Mesodermal cell (in vitro differentiated cells): ENCODE results near the gene DUSP22.

Experiments
- H3K27ac ChIP-seq: 2 replicates; pipeline ENCODE4 v1.7.0; 2013; ENCODE audit warnings: mild to moderate bottlenecking, low read depth, low read length, moderate library complexity; ENCODE audit not compliant: severe bottlenecking
- H3K36me3 ChIP-seq: 2 replicates; pipeline ENCODE4 v1.7.1; 2013; ENCODE audit warnings: mild to moderate bottlenecking, low read length, moderate library complexity; ENCODE audit not compliant: control insufficient read depth, insufficient read depth
- H3K4me1 ChIP-seq: one replicate; pipeline ENCODE4 v1.7.1; 2013; ENCODE audit warnings: mild to moderate bottlenecking, low read length; ENCODE audit not compliant: insufficient read depth, control insufficient read depth, poor library complexity, severe bottlenecking
- H3K4me3 ChIP-seq: 2 replicates; pipeline ENCODE4 v1.7.0; 2013; ENCODE audit warnings: low read length, control low read depth, mild to moderate bottlenecking; ENCODE audit not compliant: insufficient read depth, poor library complexity, severe bottlenecking; ENCODE audit errors: extremely low read depth
- H3K9me3 ChIP-seq: 2 replicates; pipeline ENCODE4 v1.7.1; 2013; ENCODE audit warnings: mild to moderate bottlenecking, low read length, moderate library complexity; ENCODE audit not compliant: control insufficient read depth
- WGBS, 2 experiments: methylation state at CpG; one replicate each; pipeline ENCODE4 v1.1.5; 2013; ENCODE audit warnings: missing lambda C conversion rate in 2 of 2; ENCODE audit not compliant: insufficient coverage in 2 of 2; 5-methylcytosine and 5-hydroxymethylcytosine counted together

DUSP22 gene

GRCh38 chr6:319177-320131, 27.2 kb downstream of the DUSP22 start:
- no peaks in the 10 kb centered on the region for H3K36me3 ChIP-seq

GRCh38 chr6:320351-321157, 28.3 kb downstream of the DUSP22 start:
- H3K36me3 ChIP-seq, result no peaks in the 10 kb centered on the region
- no peak overlapping the region for H3K27ac ChIP-seq
- WGBS, 2 experiments, result 81 to 89% methylated on average over 11 to 12 of the region's 13 CpGs
- H3K9me3 ChIP-seq, result no peaks in the 10 kb centered on the region
- no peaks in the 10 kb centered on the region for H3K4me1 ChIP-seq
- H3K4me3 ChIP-seq, result no peak overlapping the region

More at GRCh38 chr6:319177-320131, 27.2 kb downstream of the DUSP22 start:
- no peak overlapping the region for H3K4me3 ChIP-seq
- no peaks in the 10 kb centered on the region for H3K9me3 ChIP-seq
- 85 to 91% methylated on average over 13 to 14 of the region's 14 CpGs for WGBS, 2 experiments
- no peaks in the 10 kb centered on the region for H3K4me1 ChIP-seq
- no peak overlapping the region for H3K27ac ChIP-seq

GRCh38 chr6:321158-321438, 28.8 kb downstream of the DUSP22 start:
- Histone ChIP-seq H3K4me1 (no peaks in the 10 kb centered on the region), H3K27ac (no peak overlapping the region), H3K9me3 (no peaks in the 10 kb centered on the region), H3K36me3 (no peaks in the 10 kb centered on the region), H3K4me3 (no peak overlapping the region)
- 85 to 92% methylated on average over 1 of the region's 1 CpG for WGBS, 2 experiments

GRCh38 chr6:321536-322258, 29.4 kb downstream of the DUSP22 start:
- Histone ChIP-seq H3K9me3 (no peaks in the 10 kb centered on the region), H3K27ac (no peak overlapping the region), H3K4me3 (no peak overlapping the region), H3K36me3 (peaks cover 3% of the 10 kb centered on the region), H3K4me1 (no peaks in the 10 kb centered on the region)
- no CpG with 5 or more reads among the region's 3 CpGs for WGBS, 2 experiments

- Histone ChIP-seq H3K9me3 (no peaks in the 10 kb centered on the region), H3K27ac (no peak overlapping the region), H3K36me3 (peaks cover 9% of the 10 kb centered on the region), H3K4me1 (no peaks in the 10 kb centered on the region), H3K4me3 (no peak overlapping the region)
- WGBS, 2 experiments, result 71 to 76% methylated on average over 10 to 13 of the region's 14 CpGs
Observed at GRCh38 chr6:322259-322930, 30.1 kb downstream of the DUSP22 start.

- Histone ChIP-seq H3K9me3 (no peaks in the 10 kb centered on the region), H3K36me3 (peaks cover 9% of the 10 kb centered on the region), H3K4me3 (no peak overlapping the region), H3K4me1 (no peaks in the 10 kb centered on the region), H3K27ac (no peak overlapping the region)
- 84 to 90% methylated on average over 9 to 11 of the region's 12 CpGs for WGBS, 2 experiments
Observed at GRCh38 chr6:322940-323729, 30.8 kb downstream of the DUSP22 start.

GRCh38 chr6:323730-324088, 31.4 kb downstream of the DUSP22 start:
- Histone ChIP-seq H3K36me3 (peaks cover 9% of the 10 kb centered on the region), H3K4me3 (no peak overlapping the region), H3K9me3 (no peaks in the 10 kb centered on the region), H3K4me1 (no peaks in the 10 kb centered on the region), H3K27ac (no peak overlapping the region)
- WGBS, 2 experiments, result 86% methylated on average over 2 of the region's 4 CpGs; no CpG with 5 or more reads in 1 of the 2 experiments

GRCh38 chr6:324116-324728, 31.9 kb downstream of the DUSP22 start:
- H3K4me3 ChIP-seq, result no peak overlapping the region
- 83% methylated on average over 18 of the region's 19 CpGs for WGBS, 2 experiments
- H3K27ac ChIP-seq, result no peak overlapping the region
- no peaks in the 10 kb centered on the region for H3K4me1 ChIP-seq
- peaks cover 9% of the 10 kb centered on the region for H3K36me3 ChIP-seq
- no peaks in the 10 kb centered on the region for H3K9me3 ChIP-seq

GRCh38 chr6:324729-325125, 32.4 kb downstream of the DUSP22 start:
- Histone ChIP-seq H3K4me3 (no peak overlapping the region), H3K36me3 (peaks cover 9% of the 10 kb centered on the region), H3K27ac (no peak overlapping the region), H3K9me3 (no peaks in the 10 kb centered on the region), H3K4me1 (no peaks in the 10 kb centered on the region)
- WGBS, 2 experiments, result 88 to 91% methylated on average over 9 to 11 of the region's 11 CpGs
